HL-60 (cell line): ENCODE measurements around the gene CACNB3.
"Not testable (repeated sequence)": the region's sequence is repeated elsewhere in the genome, so short reads cannot be mapped to it uniquely, and the experiment has no call there.

Source experiments
- POLR2AphosphoS5 ChIP-seq: IDR thresholded peaks from 2 replicates; pipeline ENCODE4 v1.6.1; 2012; ENCODE audit warnings: low read depth
- TF ChIP-seq, protein P1 (sequence below): IDR thresholded peaks from one replicate; pipeline ENCODE4 v1.5.1; 2011; ENCODE audit warnings: low read length, control low read depth, inconsistent platforms; ENCODE audit not compliant: insufficient read depth
- TF ChIP-seq, protein P2 (sequence below): IDR thresholded peaks from 2 replicates; pipeline ENCODE4 v1.6.1; 2012; ENCODE audit warnings: low read depth; ENCODE audit not compliant: insufficient replicate concordance

DNA sequence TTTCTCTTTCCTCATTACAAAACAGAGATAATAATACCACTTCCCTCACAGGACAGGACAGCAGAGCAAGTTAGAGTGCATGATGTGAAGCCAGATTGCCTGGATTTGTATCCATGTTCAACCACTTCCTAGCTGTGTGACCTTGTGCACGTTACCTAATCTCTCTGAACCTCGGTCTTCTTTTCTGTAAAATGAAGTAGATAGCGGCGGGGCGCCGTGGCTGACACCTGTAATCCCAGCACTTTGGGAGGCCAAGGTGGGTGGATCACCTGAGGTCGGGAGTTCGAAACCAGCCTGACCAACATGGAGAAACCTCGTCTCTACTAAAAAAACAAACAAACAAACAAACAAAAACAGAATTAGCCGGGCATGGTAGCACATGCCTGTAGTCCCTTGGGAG lies 36.6 kb downstream of the CACNB3 start:
- not testable (repeated sequence) for TF ChIP-seq POLR2AphosphoS5
- TF ChIP-seq, protein P1, sequence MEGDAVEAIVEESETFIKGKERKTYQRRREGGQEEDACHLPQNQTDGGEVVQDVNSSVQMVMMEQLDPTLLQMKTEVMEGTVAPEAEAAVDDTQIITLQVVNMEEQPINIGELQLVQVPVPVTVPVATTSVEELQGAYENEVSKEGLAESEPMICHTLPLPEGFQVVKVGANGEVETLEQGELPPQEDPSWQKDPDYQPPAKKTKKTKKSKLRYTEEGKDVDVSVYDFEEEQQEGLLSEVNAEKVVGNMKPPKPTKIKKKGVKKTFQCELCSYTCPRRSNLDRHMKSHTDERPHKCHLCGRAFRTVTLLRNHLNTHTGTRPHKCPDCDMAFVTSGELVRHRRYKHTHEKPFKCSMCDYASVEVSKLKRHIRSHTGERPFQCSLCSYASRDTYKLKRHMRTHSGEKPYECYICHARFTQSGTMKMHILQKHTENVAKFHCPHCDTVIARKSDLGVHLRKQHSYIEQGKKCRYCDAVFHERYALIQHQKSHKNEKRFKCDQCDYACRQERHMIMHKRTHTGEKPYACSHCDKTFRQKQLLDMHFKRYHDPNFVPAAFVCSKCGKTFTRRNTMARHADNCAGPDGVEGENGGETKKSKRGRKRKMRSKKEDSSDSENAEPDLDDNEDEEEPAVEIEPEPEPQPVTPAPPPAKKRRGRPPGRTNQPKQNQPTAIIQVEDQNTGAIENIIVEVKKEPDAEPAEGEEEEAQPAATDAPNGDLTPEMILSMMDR: not testable (repeated sequence)
- TF ChIP-seq, protein P2, sequence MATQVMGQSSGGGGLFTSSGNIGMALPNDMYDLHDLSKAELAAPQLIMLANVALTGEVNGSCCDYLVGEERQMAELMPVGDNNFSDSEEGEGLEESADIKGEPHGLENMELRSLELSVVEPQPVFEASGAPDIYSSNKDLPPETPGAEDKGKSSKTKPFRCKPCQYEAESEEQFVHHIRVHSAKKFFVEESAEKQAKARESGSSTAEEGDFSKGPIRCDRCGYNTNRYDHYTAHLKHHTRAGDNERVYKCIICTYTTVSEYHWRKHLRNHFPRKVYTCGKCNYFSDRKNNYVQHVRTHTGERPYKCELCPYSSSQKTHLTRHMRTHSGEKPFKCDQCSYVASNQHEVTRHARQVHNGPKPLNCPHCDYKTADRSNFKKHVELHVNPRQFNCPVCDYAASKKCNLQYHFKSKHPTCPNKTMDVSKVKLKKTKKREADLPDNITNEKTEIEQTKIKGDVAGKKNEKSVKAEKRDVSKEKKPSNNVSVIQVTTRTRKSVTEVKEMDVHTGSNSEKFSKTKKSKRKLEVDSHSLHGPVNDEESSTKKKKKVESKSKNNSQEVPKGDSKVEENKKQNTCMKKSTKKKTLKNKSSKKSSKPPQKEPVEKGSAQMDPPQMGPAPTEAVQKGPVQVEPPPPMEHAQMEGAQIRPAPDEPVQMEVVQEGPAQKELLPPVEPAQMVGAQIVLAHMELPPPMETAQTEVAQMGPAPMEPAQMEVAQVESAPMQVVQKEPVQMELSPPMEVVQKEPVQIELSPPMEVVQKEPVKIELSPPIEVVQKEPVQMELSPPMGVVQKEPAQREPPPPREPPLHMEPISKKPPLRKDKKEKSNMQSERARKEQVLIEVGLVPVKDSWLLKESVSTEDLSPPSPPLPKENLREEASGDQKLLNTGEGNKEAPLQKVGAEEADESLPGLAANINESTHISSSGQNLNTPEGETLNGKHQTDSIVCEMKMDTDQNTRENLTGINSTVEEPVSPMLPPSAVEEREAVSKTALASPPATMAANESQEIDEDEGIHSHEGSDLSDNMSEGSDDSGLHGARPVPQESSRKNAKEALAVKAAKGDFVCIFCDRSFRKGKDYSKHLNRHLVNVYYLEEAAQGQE: not testable (repeated sequence)
